Measurements from ENCODE around the gene TBL1XR1. TPM values are rescaled to one million over a fixed set of nuclear protein-coding genes. Genes with fewer than 3 reads are reported as not detected.

The TBL1XR1 gene
- total RNA-seq, 6 experiments from 2014 or later, result 32.6 to 80.6 (median 56.2) TPM

GRCh38 chr3:177229791-177230190 is 32.5 kb upstream of the TBL1XR1 start:
- no peak overlapping the region for H3K4me3 ChIP-seq
- H3K4me1 ChIP-seq, result no peaks in the 10 kb centered on the region
- H3K9me3 ChIP-seq, result no peaks in the 10 kb centered on the region
- H3K27ac ChIP-seq, result no peak overlapping the region
- no peaks in the 10 kb centered on the region for H3K27me3 ChIP-seq
- TF ChIP-seq POLR2A (IDR thresholded peaks at IDR 0.05) (no peak), CTCF (IDR thresholded peaks at IDR 0.05) (no peak)
- WGBS (ENCODE audit: insufficient coverage, low coverage, low lambda C conversion rate, missing lambda C conversion rate), result 91% methylated on average over 1 of the region's 1 CpG
- H3K36me3 ChIP-seq, result no peaks in the 10 kb centered on the region
- intact Hi-C loops (cut with DNase I), result no loop called here
- ATAC-seq, result no peak
- no peak for DNase-seq

DNA sequence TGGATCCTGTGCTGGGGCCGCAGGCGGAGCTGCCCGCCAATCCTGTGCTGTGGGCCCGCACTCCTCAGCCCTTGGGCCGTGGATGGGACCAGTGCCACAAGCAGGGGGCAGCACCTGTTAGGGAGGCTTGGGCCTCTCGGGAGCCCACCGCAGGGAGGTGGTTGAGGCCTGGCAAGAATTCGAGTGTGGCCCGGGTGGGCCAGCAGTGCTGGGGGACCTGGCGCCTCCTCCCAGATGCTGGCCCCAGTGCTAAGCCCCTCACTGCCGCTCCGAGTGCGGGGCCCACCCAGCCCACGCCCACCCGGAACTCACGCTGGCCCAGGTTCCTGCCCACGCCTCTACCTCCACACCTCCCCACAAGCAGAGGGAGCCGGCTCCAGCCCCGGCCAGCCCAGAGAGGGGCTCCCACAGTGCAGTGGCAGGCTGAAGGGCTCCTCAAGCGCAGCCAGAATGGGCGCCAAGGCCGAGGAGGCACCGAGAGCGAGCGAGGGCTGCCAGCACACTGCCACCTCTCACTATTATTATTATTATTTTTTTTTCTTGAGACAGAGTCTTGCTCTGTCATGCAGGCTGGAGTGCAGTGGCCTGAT is 31.4 kb upstream of the TBL1XR1 start:
- intact Hi-C loops (cut with DNase I), result no loop called here
- TF ChIP-seq POLR2A (IDR thresholded peaks at IDR 0.05) (no peak), CTCF (IDR thresholded peaks at IDR 0.05) (no peak)
- Histone ChIP-seq H3K4me3 (no peak overlapping the region), H3K36me3 (no peaks in the 10 kb centered on the region), H3K9me3 (no peaks in the 10 kb centered on the region), H3K27ac (no peak overlapping the region), H3K4me1 (no peaks in the 10 kb centered on the region), H3K27me3 (no peaks in the 10 kb centered on the region)
- DNase-seq (no peak), ATAC-seq (no peak)
- 100% methylated on average over 6 of the region's 25 CpGs for WGBS (ENCODE audit: insufficient coverage, low coverage, low lambda C conversion rate, missing lambda C conversion rate)

GRCh38 chr3:177224414-177224813 is 27.1 kb upstream of the TBL1XR1 start:
- Histone ChIP-seq H3K27ac (no peak overlapping the region), H3K9me3 (no peaks in the 10 kb centered on the region), H3K27me3 (no peaks in the 10 kb centered on the region), H3K4me1 (no peaks in the 10 kb centered on the region), H3K4me3 (no peak overlapping the region), H3K36me3 (no peaks in the 10 kb centered on the region)
- TF ChIP-seq POLR2A (IDR thresholded peaks at IDR 0.05) (no peak), CTCF (IDR thresholded peaks at IDR 0.05) (no peak)
- no peak for DNase-seq
- intact Hi-C loops (cut with DNase I), result no loop called here
- no peak for ATAC-seq

DNA sequence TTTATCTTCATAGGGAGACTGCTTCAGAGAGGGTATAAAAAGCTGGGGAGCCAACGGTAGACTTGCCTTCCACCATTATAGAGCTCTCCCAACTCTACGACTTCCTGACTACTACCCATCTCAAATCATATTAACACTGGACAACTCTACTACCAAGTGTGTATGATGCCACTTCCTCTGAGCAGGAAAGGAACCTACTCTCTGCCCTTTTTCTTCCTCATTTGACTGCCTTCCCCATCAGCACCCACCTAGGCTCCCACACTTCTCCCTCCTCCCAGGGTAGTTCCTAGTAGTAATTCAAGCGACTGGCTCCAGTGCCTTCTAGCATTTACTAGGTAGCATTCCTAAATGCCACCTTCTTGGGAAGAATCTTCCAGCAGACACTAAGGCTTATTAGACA is 24.5 kb upstream of the TBL1XR1 start:
- intact Hi-C loops (cut with DNase I), result no loop called here
- Histone ChIP-seq H3K9me3 (no peaks in the 10 kb centered on the region), H3K4me1 (no peaks in the 10 kb centered on the region), H3K36me3 (no peaks in the 10 kb centered on the region), H3K4me3 (no peak overlapping the region), H3K27ac (no peak overlapping the region), H3K27me3 (no peaks in the 10 kb centered on the region)
- no peak for DNase-seq
- 73% methylated on average over 3 of the region's 3 CpGs for WGBS (ENCODE audit: insufficient coverage, low coverage, low lambda C conversion rate, missing lambda C conversion rate)
- no peak for TF ChIP-seq CTCF (IDR thresholded peaks at IDR 0.05)
- TF ChIP-seq POLR2A (IDR thresholded peaks at IDR 0.05), result no peak
- ATAC-seq, result peak; percentile 27 to 39 (median 32)
